ENCODE data around the gene PTPN1. TPM values are rescaled to one million over a fixed set of nuclear protein-coding genes. Genes with fewer than 3 reads are reported as not detected.
A peak's percentile ranks its signal among the peaks of the same experiment; 100 is the strongest.

PTPN1 gene
- total and polyA plus RNA-seq, 8 donors, result 10.8 to 26.8 (median 16.8) TPM

GRCh38 chr20:50561379-50562078 lies 51.3 kb downstream of the PTPN1 start:
- Histone ChIP-seq H3K36me3 (peaks cover 0 to 53% (median 37%) of the 10 kb centered on the region in 4 donors), H3K9me3 (no peaks in the 10 kb centered on the region), H3K27me3 (no peaks in the 10 kb centered on the region), H3K4me3 (no peak overlapping the region), H3K4me1 (peaks cover 22 to 81% (median 48%) of the 10 kb centered on the region in 4 donors), H3K27ac (peak overlapping the region in 4 of 5 donors; percentile 39 to 69 (median 63))
- 74 to 88% (median 81%) methylated on average over 13 to 17 of the region's 17 CpGs for WGBS, 5 donors
- peak in 1 of 2 donors; percentile 58 for DNase-seq
- peak; percentile 33 for TF ChIP-seq EP300 (IDR thresholded peaks at IDR 0.05)
- TF ChIP-seq POLR2A (IDR thresholded peaks at IDR 0.05), result no peak
- intact Hi-C loops (cut with DNase I; ENCODE audit: low total_unique reads), result no loop called here

GRCh38 chr20:50562262-50562701 lies 52.1 kb downstream of the PTPN1 start:
- H3K36me3 ChIP-seq, result peaks cover 0 to 58% (median 41%) of the 10 kb centered on the region in 4 donors
- H3K27me3 ChIP-seq, result no peaks in the 10 kb centered on the region
- DNase-seq, result no peak
- peak overlapping the region in 4 of 5 donors; percentile 39 to 69 (median 63) for H3K27ac ChIP-seq
- intact Hi-C loops (cut with DNase I; ENCODE audit: low total_unique reads), result no loop called here
- H3K4me1 ChIP-seq, result peaks cover 20 to 73% (median 45%) of the 10 kb centered on the region in 4 donors
- TF ChIP-seq POLR2A (IDR thresholded peaks at IDR 0.05) (no peak), POLR2AphosphoS5 (IDR thresholded peaks at IDR 0.05) (no peak), CTCF (IDR thresholded peaks at IDR 0.05) (no peak), EP300 (IDR thresholded peaks at IDR 0.05) (no peak)
- 90 to 95% (median 94%) methylated on average over 7 of the region's 7 CpGs for WGBS, 5 donors
- no peak overlapping the region for H3K4me3 ChIP-seq
- no peaks in the 10 kb centered on the region for H3K9me3 ChIP-seq

GRCh38 chr20:50563133-50563944 lies 53.2 kb downstream of the PTPN1 start:
- Histone ChIP-seq H3K27me3 (no peaks in the 10 kb centered on the region), H3K4me3 (no peak overlapping the region), H3K4me1 (peaks cover 17 to 64% (median 39%) of the 10 kb centered on the region in 4 donors), H3K27ac (no peak overlapping the region), H3K9me3 (no peaks in the 10 kb centered on the region), H3K36me3 (peaks cover 0 to 63% (median 52%) of the 10 kb centered on the region in 4 donors)
- 77 to 90% (median 87%) methylated on average over 3 of the region's 3 CpGs for WGBS, 5 donors
- DNase-seq, result no peak
- intact Hi-C loops (cut with DNase I; ENCODE audit: low total_unique reads), result no loop called here
- TF ChIP-seq CTCF (IDR thresholded peaks at IDR 0.05), result no peak
- TF ChIP-seq EP300 (IDR thresholded peaks at IDR 0.05), result no peak
- TF ChIP-seq POLR2A (IDR thresholded peaks at IDR 0.05), result no peak
- no peak for TF ChIP-seq POLR2AphosphoS5 (IDR thresholded peaks at IDR 0.05)

- 71 to 96% (median 88%) methylated on average over 2 of the region's 2 CpGs for WGBS, 5 donors
- no peak for TF ChIP-seq EP300 (IDR thresholded peaks at IDR 0.05)
- no peak for TF ChIP-seq CTCF (IDR thresholded peaks at IDR 0.05)
- TF ChIP-seq POLR2A (IDR thresholded peaks at IDR 0.05), result no peak
- no peak for TF ChIP-seq POLR2AphosphoS5 (IDR thresholded peaks at IDR 0.05)
- Histone ChIP-seq H3K4me1 (peaks cover 14 to 65% (median 36%) of the 10 kb centered on the region in 4 donors), H3K36me3 (peaks cover 12 to 79% (median 71%) of the 10 kb centered on the region in 4 donors), H3K27ac (peak overlapping the region in 3 of 5 donors; percentile 25 to 67 (median 49)), H3K27me3 (no peaks in the 10 kb centered on the region), H3K9me3 (no peaks in the 10 kb centered on the region), H3K4me3 (no peak overlapping the region)
- no peak for DNase-seq
- intact Hi-C loops (cut with DNase I; ENCODE audit: low total_unique reads), result no loop called here
Observed at GRCh38 chr20:50565383-50565782, 55.2 kb downstream of the PTPN1 start.

Measured in stomach (tissue), 9 donors.